ENCODE results near the gene FUT1.

Gene FUT1

GRCh38 chr19:48735031-48735615 lies 17.3 kb downstream of the FUT1 start:
- no peak overlapping the region for H3K4me3 ChIP-seq (ENCODE audit: control insufficient read depth, low read depth, low read length)
- TF ChIP-seq, protein P1, sequence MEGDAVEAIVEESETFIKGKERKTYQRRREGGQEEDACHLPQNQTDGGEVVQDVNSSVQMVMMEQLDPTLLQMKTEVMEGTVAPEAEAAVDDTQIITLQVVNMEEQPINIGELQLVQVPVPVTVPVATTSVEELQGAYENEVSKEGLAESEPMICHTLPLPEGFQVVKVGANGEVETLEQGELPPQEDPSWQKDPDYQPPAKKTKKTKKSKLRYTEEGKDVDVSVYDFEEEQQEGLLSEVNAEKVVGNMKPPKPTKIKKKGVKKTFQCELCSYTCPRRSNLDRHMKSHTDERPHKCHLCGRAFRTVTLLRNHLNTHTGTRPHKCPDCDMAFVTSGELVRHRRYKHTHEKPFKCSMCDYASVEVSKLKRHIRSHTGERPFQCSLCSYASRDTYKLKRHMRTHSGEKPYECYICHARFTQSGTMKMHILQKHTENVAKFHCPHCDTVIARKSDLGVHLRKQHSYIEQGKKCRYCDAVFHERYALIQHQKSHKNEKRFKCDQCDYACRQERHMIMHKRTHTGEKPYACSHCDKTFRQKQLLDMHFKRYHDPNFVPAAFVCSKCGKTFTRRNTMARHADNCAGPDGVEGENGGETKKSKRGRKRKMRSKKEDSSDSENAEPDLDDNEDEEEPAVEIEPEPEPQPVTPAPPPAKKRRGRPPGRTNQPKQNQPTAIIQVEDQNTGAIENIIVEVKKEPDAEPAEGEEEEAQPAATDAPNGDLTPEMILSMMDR (IDR thresholded peaks at IDR 0.05; ENCODE audit: control insufficient read depth, insufficient read depth, low read depth, low read length, missing control alignments), result no peak
- DNase-seq (ENCODE audit: low read depth), result no peak

GRCh38 chr19:48734625-48735024 lies 17.8 kb downstream of the FUT1 start:
- TF ChIP-seq, protein P1 (IDR thresholded peaks at IDR 0.05; ENCODE audit: control insufficient read depth, insufficient read depth, low read depth, low read length, missing control alignments), result no peak
- no peak overlapping the region for H3K4me3 ChIP-seq (ENCODE audit: control insufficient read depth, low read depth, low read length)
- DNase-seq (ENCODE audit: low read depth), result no peak

- no peak for DNase-seq (ENCODE audit: low read depth)
- TF ChIP-seq, protein P1 (IDR thresholded peaks at IDR 0.05; ENCODE audit: control insufficient read depth, insufficient read depth, low read depth, low read length, missing control alignments), result no peak
- H3K4me3 ChIP-seq (ENCODE audit: control insufficient read depth, low read depth, low read length), result no peak overlapping the region
Observed at GRCh38 chr19:48731452-48731851, 21.0 kb downstream of the FUT1 start.

DNA sequence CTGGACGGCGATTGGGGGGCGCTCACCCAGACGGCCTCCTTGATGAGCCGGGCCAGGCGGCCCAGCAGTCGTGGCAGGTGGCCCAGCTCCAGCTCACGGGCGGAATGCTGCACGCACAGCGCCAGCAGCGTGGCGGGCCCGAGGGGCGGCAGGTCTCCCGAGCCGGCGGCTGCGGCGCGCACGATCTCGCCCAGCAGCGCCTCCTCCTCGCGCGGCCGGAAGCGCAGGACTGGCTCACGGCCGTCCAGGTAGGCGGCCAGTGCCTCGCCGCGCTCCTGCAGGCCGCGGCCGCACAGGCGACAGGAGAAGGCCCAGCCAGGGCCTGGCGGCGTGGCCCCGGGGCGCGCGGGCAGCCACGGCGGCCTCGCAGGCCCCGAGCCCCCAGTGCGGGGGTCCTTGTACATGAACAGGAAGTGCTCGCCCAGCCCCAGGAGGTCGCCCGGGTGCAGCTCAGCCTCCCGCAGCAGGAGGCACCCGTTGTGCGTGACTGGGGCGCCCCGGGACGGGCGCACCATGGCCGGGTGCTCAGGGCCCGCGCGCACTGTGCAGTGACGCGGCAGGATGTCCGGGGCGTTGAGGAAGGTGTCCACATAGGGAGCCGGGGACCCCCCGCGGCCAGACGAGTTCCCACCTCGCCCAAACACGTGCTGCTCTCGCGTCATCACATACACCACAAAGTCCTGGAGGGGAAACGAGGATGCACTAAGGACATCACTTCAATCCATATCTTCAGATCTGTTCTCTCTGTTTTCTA lies 23.4 kb downstream of the FUT1 start:
- DNase-seq (ENCODE audit: low read depth), result no peak
- TF ChIP-seq, protein P1 (IDR thresholded peaks at IDR 0.05; ENCODE audit: control insufficient read depth, insufficient read depth, low read depth, low read length, missing control alignments), result no peak
- H3K4me3 ChIP-seq (ENCODE audit: control insufficient read depth, low read depth, low read length), result no peak overlapping the region

- no peak overlapping the region for H3K4me3 ChIP-seq (ENCODE audit: control insufficient read depth, low read depth, low read length)
- DNase-seq (ENCODE audit: low read depth), result no peak
- TF ChIP-seq, protein P1 (IDR thresholded peaks at IDR 0.05; ENCODE audit: control insufficient read depth, insufficient read depth, low read depth, low read length, missing control alignments), result no peak
Observed at GRCh38 chr19:48726556-48726955, 25.9 kb downstream of the FUT1 start.

DNA sequence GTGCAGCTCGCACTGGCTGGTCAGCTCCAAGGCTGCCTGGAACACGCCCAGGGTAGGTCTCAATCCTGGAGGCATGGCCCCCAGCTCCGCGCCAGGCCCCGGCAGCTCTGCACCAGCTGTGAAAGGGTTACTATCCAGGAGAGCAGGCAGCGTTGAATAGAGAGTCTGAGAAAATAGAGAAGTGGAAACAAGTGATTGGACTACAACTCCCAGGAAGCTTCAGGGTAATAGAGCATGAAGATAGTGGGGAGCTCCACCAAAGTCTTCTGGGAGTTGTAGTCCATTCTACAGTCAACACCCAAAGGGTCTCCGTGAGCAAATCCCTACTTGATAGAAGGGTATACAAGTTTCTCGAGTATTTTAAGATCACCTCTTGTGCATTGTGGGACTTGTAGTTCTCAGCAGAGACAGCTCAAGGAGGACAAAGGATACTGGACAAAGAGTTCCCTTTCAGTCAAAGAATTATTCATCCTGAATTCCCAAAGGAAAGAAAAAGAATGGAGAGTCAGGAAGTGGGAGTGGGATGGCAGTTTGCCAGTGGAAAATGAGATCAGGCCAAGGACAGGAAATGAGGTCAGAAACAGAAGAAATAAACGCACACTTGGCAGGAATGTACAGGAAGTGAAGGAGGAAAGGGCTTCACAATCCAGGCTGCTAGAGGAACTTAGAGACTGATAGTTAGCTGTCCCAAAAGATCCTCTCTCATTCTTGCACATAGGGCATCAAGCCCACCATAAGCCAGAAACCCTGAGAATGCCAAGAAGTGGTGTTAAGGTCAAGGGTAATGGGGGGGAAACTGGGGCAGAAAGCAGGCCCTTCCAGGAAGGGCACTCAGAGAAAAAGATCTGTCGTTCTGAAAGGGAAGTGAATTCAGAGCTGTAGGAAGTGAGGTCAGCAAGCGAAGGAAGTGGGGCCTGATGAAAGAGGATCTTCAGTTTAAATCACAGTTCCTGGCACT lies 27.4 kb downstream of the FUT1 start:
- TF ChIP-seq, protein P1 (IDR thresholded peaks at IDR 0.05; ENCODE audit: control insufficient read depth, insufficient read depth, low read depth, low read length, missing control alignments), result no peak
- H3K4me3 ChIP-seq (ENCODE audit: control insufficient read depth, low read depth, low read length), result no peak overlapping the region
- no peak for DNase-seq (ENCODE audit: low read depth)

All from AG09309 (cell line).